ENCODE results near the gene VPS13D.

Gene VPS13D

GRCh38 chr1:12428334-12428733, 198.5 kb downstream of the VPS13D start:
- no peaks in the 10 kb centered on the region for H3K9me2 ChIP-seq (replicated peaks; ENCODE audit: insufficient read depth, low read length)
- H3K9me3 ChIP-seq (replicated peaks; ENCODE audit: insufficient read depth, low read length): no peaks in the 10 kb centered on the region
- no peak for TF ChIP-seq EZH2phosphoT487 (IDR thresholded peaks at IDR 0.05; ENCODE audit: low read length)
- no peaks in the 10 kb centered on the region for H3K36me3 ChIP-seq (replicated peaks; ENCODE audit: insufficient read depth, low read length)
- no peak overlapping the region for H3K4me3 ChIP-seq (ENCODE audit: low read length)
- no peak for DNase-seq
- no peaks in the 10 kb centered on the region for H3K79me2 ChIP-seq (ENCODE audit: low read length)
- no peak overlapping the region for H3K9ac ChIP-seq (ENCODE audit: low read length)
- H2AFZ ChIP-seq (ENCODE audit: low read length): no peak overlapping the region
- H3K27me3 ChIP-seq (replicated peaks; ENCODE audit: insufficient read depth, low read length): no peaks in the 10 kb centered on the region
- H3K4me1 ChIP-seq (ENCODE audit: low read length): peaks cover 4% of the 10 kb centered on the region
- H4K20me1 ChIP-seq (ENCODE audit: insufficient read depth, low read length): no peaks in the 10 kb centered on the region
- no peaks in the 10 kb centered on the region for H3F3A ChIP-seq (ENCODE audit: insufficient read depth, low read length)
- H3K27ac ChIP-seq (ENCODE audit: low read length): no peak overlapping the region
- H3K4me2 ChIP-seq (ENCODE audit: low read depth, low read length): no peak overlapping the region

- Histone ChIP-seq H3K36me3 (replicated peaks; ENCODE audit: insufficient read depth, low read length) (no peaks in the 10 kb centered on the region), H3K79me2 (ENCODE audit: low read length) (no peaks in the 10 kb centered on the region), H3K4me1 (ENCODE audit: low read length) (peaks cover 26% of the 10 kb centered on the region), H3K9ac (ENCODE audit: low read length) (no peak overlapping the region), H4K20me1 (ENCODE audit: insufficient read depth, low read length) (no peaks in the 10 kb centered on the region), H2AFZ (ENCODE audit: low read length) (no peak overlapping the region), H3K9me2 (replicated peaks; ENCODE audit: insufficient read depth, low read length) (no peaks in the 10 kb centered on the region), H3K27me3 (replicated peaks; ENCODE audit: insufficient read depth, low read length) (no peaks in the 10 kb centered on the region), H3K9me3 (replicated peaks; ENCODE audit: insufficient read depth, low read length) (no peaks in the 10 kb centered on the region), H3K4me2 (ENCODE audit: low read depth, low read length) (no peak overlapping the region), H3K27ac (ENCODE audit: low read length) (no peak overlapping the region), H3K4me3 (ENCODE audit: low read length) (no peak overlapping the region), H3F3A (ENCODE audit: insufficient read depth, low read length) (peaks cover 21% of the 10 kb centered on the region)
- no peak for DNase-seq
- TF ChIP-seq EZH2phosphoT487 (IDR thresholded peaks at IDR 0.05; ENCODE audit: low read length): no peak
- TF ChIP-seq EZH2 (optimal IDR thresholded peaks at IDR 0.05; ENCODE audit: low read depth, low read length): no peak
- no peak for TF ChIP-seq CTCF (IDR thresholded peaks at IDR 0.05; ENCODE audit: low read length)
Measured at GRCh38 chr1:12430525-12430924, 200.7 kb downstream of the VPS13D start.

GRCh38 chr1:12432897-12433296, 203.1 kb downstream of the VPS13D start:
- H3K4me2 ChIP-seq (ENCODE audit: low read depth, low read length): no peak overlapping the region
- no peaks in the 10 kb centered on the region for H3K9me3 ChIP-seq (replicated peaks; ENCODE audit: insufficient read depth, low read length)
- no peaks in the 10 kb centered on the region for H3K79me2 ChIP-seq (ENCODE audit: low read length)
- H2AFZ ChIP-seq (ENCODE audit: low read length): no peak overlapping the region
- H3K27me3 ChIP-seq (replicated peaks; ENCODE audit: insufficient read depth, low read length): no peaks in the 10 kb centered on the region
- no peaks in the 10 kb centered on the region for H4K20me1 ChIP-seq (ENCODE audit: insufficient read depth, low read length)
- no peak for DNase-seq
- peaks cover 31% of the 10 kb centered on the region for H3F3A ChIP-seq (ENCODE audit: insufficient read depth, low read length)
- no peak overlapping the region for H3K4me3 ChIP-seq (ENCODE audit: low read length)
- no peaks in the 10 kb centered on the region for H3K9me2 ChIP-seq (replicated peaks; ENCODE audit: insufficient read depth, low read length)
- H3K36me3 ChIP-seq (replicated peaks; ENCODE audit: insufficient read depth, low read length): no peaks in the 10 kb centered on the region
- no peak overlapping the region for H3K9ac ChIP-seq (ENCODE audit: low read length)
- peaks cover 36% of the 10 kb centered on the region for H3K4me1 ChIP-seq (ENCODE audit: low read length)
- H3K27ac ChIP-seq (ENCODE audit: low read length): no peak overlapping the region
- TF ChIP-seq EZH2 (optimal IDR thresholded peaks at IDR 0.05; ENCODE audit: low read depth, low read length) (no peak), EZH2phosphoT487 (IDR thresholded peaks at IDR 0.05; ENCODE audit: low read length) (no peak)

- Histone ChIP-seq H3K4me1 (ENCODE audit: low read length) (peaks cover 36% of the 10 kb centered on the region), H3K27ac (ENCODE audit: low read length) (peak overlapping the region; percentile 15; the same call in 1 of the 2 replicates), H4K20me1 (ENCODE audit: insufficient read depth, low read length) (no peaks in the 10 kb centered on the region), H3K79me2 (ENCODE audit: low read length) (no peaks in the 10 kb centered on the region), H2AFZ (ENCODE audit: low read length) (no peak overlapping the region), H3K27me3 (replicated peaks; ENCODE audit: insufficient read depth, low read length) (no peaks in the 10 kb centered on the region), H3F3A (ENCODE audit: insufficient read depth, low read length) (peaks cover 31% of the 10 kb centered on the region), H3K9me3 (replicated peaks; ENCODE audit: insufficient read depth, low read length) (no peaks in the 10 kb centered on the region), H3K9me2 (replicated peaks; ENCODE audit: insufficient read depth, low read length) (no peaks in the 10 kb centered on the region), H3K4me2 (ENCODE audit: low read depth, low read length) (peak overlapping the region; percentile 81), H3K9ac (ENCODE audit: low read length) (no peak overlapping the region), H3K36me3 (replicated peaks; ENCODE audit: insufficient read depth, low read length) (no peaks in the 10 kb centered on the region), H3K4me3 (ENCODE audit: low read length) (no peak overlapping the region)
- no peak for TF ChIP-seq EZH2phosphoT487 (IDR thresholded peaks at IDR 0.05; ENCODE audit: low read length)
- TF ChIP-seq CTCF (IDR thresholded peaks at IDR 0.05; ENCODE audit: low read length): no peak
- TF ChIP-seq EZH2 (optimal IDR thresholded peaks at IDR 0.05; ENCODE audit: low read depth, low read length): no peak
- no peak for DNase-seq
Measured at GRCh38 chr1:12433323-12434053, 203.7 kb downstream of the VPS13D start.
